Right lobe of liver (tissue), 4 donors: ENCODE data around the gene RAB11FIP4.

Experiments
- CTCF ChIP-seq, 4 donors: fragments of 200-600 bp in 3 of 4; fragments of 450-650 bp in 1 of 4; IDR thresholded peaks; one replicate each; pipeline versions ENCODE4 v1.5.1 to v1.8.0; 2016 to 2022; ENCODE audit warnings: antibody characterized with exemption in 4 of 4, mild to moderate bottlenecking in 2 of 4
- POLR2A ChIP-seq: fragments of 450-650 bp; IDR thresholded peaks from one replicate; pipeline ENCODE4 v1.6.1; 2017; ENCODE audit warnings: antibody characterized with exemption, mild to moderate bottlenecking
- donor health status: DM: no; HTN: no; CAD: no.
- donor health status: DM: no; HTN: no; CAD: no.
- donor health status: DM: no; HTN: yes; CAD: no.

DNA sequence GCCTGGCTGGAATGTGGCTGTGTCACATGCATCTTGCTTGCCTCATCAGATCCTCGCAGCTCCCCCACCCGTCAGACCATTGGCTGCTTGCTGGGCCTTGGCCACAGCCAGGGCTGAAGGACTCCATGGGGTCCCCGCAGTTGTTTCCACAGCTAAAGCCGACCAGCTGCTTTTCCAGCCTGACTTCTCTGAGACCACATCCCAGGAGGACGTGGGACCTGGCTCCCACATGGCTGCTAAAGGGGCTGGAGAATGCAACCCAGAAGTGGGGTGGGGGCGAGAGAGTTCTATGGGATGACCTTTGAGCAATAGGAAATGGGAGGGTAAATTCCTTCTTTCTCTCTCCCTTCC, 193.8 kb downstream of the RAB11FIP4 start:
- TF ChIP-seq CTCF (IDR thresholded peaks at IDR 0.05) = no peak
- TF ChIP-seq POLR2A = no peak
